ENCODE data around the gene CABCOCO1.

Gene CABCOCO1

DNA sequence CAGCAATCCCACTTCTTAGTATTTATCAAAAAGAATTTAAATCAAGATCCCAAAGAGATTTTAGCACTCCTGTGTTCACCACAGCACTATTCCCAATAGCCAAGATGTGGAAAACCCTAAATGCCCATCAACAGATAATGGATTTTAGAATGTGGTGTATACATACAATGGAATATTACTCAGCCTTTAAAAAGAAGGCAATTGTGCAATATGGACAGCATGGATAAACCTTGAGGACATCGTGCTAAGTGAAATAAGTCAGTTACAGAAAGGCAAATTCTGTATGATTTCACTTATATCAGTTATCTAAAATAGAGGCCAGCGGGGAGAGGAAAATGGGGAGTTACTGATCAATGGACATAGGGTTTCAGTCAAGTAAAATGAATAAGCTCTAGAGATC is 66.9 kb downstream of the CABCOCO1 start:
- TF ChIP-seq TOX (CRISPR knock-in tag; IDR thresholded peaks at IDR 0.05; ENCODE audit: borderline replicate concordance): no peak
- no peak for TF ChIP-seq TCF4 (CRISPR knock-in tag; IDR thresholded peaks at IDR 0.05; ENCODE audit: borderline replicate concordance)
- TF ChIP-seq ESRRG (CRISPR knock-in tag; IDR thresholded peaks at IDR 0.05): no peak
- TF ChIP-seq ARNTL (CRISPR knock-in tag; IDR thresholded peaks at IDR 0.05; ENCODE audit: borderline replicate concordance, low read depth): no peak
- no peak for TF ChIP-seq PPARA (CRISPR knock-in tag; IDR thresholded peaks at IDR 0.05; ENCODE audit: borderline replicate concordance)
- TF ChIP-seq SNAI2 (CRISPR knock-in tag; IDR thresholded peaks at IDR 0.05): no peak
- no peak for TF ChIP-seq GLIS3 (CRISPR knock-in tag; IDR thresholded peaks at IDR 0.05)
- TF ChIP-seq ZFP3 (CRISPR knock-in tag; IDR thresholded peaks at IDR 0.05): no peak
- no peak for ATAC-seq

DNA sequence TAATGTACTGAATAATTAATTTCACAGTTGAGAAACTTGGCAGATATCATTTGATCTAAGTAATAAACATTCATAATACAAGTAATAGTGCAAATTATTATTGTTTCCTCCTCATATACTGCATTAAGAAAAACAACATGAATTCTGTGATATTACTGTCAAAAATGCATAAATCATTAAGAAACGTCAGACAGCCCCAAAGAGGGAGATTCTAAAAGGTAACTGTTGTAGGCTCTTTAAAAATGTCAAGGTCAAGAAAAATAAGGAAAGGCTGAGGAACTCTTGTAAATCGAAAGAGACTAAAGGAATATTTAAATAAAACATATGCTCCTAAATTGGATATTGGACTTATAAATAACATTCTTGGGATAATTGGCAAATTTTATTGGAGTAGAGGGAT is 67.9 kb downstream of the CABCOCO1 start:
- ATAC-seq: no peak
- TF ChIP-seq ISL1 (CRISPR knock-in tag; IDR thresholded peaks at IDR 0.05) (no peak), ZNF8 (CRISPR knock-in tag; IDR thresholded peaks at IDR 0.05) (no peak), ZC3H10 (CRISPR knock-in tag; IDR thresholded peaks at IDR 0.05) (no peak), ZNF70 (CRISPR knock-in tag; IDR thresholded peaks at IDR 0.05) (no peak), ZFP30 (CRISPR knock-in tag; IDR thresholded peaks at IDR 0.05) (no peak), RARB (CRISPR knock-in tag; IDR thresholded peaks at IDR 0.05) (no peak), CSDC2 (CRISPR knock-in tag; IDR thresholded peaks at IDR 0.05) (no peak), BACH2 (CRISPR knock-in tag; IDR thresholded peaks at IDR 0.05; ENCODE audit: borderline replicate concordance) (no peak), ESRRG (CRISPR knock-in tag; IDR thresholded peaks at IDR 0.05) (no peak), ARNTL (CRISPR knock-in tag; IDR thresholded peaks at IDR 0.05; ENCODE audit: borderline replicate concordance, low read depth) (no peak), GLIS3 (CRISPR knock-in tag; IDR thresholded peaks at IDR 0.05) (no peak), ZNF565 (CRISPR knock-in tag; conservative IDR thresholded peaks at IDR 0.05; ENCODE audit: low read depth) (no peak), PPARA (CRISPR knock-in tag; IDR thresholded peaks at IDR 0.05; ENCODE audit: borderline replicate concordance) (no peak)
- TF ChIP-seq, protein P1, sequence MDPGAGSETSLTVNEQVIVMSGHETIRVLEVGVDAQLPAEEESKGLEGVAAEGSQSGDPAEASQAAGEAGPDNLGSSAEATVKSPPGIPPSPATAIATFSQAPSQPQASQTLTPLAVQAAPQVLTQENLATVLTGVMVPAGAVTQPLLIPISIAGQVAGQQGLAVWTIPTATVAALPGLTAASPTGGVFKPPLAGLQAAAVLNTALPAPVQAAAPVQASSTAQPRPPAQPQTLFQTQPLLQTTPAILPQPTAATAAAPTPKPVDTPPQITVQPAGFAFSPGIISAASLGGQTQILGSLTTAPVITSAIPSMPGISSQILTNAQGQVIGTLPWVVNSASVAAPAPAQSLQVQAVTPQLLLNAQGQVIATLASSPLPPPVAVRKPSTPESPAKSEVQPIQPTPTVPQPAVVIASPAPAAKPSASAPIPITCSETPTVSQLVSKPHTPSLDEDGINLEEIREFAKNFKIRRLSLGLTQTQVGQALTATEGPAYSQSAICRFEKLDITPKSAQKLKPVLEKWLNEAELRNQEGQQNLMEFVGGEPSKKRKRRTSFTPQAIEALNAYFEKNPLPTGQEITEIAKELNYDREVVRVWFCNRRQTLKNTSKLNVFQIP (CRISPR knock-in tag; IDR thresholded peaks at IDR 0.05; ENCODE audit: borderline replicate concordance, low read depth): no peak
- TF ChIP-seq, protein P2, sequence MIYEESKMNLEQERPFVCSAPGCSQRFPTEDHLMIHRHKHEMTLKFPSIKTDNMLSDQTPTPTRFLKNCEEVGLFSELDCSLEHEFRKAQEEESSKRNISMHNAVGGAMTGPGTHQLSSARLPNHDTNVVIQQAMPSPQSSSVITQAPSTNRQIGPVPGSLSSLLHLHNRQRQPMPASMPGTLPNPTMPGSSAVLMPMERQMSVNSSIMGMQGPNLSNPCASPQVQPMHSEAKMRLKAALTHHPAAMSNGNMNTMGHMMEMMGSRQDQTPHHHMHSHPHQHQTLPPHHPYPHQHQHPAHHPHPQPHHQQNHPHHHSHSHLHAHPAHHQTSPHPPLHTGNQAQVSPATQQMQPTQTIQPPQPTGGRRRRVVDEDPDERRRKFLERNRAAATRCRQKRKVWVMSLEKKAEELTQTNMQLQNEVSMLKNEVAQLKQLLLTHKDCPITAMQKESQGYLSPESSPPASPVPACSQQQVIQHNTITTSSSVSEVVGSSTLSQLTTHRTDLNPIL (CRISPR knock-in tag; IDR thresholded peaks at IDR 0.05; ENCODE audit: low read depth): no peak
- TF ChIP-seq, protein P3, sequence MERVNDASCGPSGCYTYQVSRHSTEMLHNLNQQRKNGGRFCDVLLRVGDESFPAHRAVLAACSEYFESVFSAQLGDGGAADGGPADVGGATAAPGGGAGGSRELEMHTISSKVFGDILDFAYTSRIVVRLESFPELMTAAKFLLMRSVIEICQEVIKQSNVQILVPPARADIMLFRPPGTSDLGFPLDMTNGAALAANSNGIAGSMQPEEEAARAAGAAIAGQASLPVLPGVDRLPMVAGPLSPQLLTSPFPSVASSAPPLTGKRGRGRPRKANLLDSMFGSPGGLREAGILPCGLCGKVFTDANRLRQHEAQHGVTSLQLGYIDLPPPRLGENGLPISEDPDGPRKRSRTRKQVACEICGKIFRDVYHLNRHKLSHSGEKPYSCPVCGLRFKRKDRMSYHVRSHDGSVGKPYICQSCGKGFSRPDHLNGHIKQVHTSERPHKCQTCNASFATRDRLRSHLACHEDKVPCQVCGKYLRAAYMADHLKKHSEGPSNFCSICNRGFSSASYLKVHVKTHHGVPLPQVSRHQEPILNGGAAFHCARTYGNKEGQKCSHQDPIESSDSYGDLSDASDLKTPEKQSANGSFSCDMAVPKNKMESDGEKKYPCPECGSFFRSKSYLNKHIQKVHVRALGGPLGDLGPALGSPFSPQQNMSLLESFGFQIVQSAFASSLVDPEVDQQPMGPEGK (CRISPR knock-in tag; IDR thresholded peaks at IDR 0.05; ENCODE audit: borderline replicate concordance): no peak
- TF ChIP-seq, protein P4, sequence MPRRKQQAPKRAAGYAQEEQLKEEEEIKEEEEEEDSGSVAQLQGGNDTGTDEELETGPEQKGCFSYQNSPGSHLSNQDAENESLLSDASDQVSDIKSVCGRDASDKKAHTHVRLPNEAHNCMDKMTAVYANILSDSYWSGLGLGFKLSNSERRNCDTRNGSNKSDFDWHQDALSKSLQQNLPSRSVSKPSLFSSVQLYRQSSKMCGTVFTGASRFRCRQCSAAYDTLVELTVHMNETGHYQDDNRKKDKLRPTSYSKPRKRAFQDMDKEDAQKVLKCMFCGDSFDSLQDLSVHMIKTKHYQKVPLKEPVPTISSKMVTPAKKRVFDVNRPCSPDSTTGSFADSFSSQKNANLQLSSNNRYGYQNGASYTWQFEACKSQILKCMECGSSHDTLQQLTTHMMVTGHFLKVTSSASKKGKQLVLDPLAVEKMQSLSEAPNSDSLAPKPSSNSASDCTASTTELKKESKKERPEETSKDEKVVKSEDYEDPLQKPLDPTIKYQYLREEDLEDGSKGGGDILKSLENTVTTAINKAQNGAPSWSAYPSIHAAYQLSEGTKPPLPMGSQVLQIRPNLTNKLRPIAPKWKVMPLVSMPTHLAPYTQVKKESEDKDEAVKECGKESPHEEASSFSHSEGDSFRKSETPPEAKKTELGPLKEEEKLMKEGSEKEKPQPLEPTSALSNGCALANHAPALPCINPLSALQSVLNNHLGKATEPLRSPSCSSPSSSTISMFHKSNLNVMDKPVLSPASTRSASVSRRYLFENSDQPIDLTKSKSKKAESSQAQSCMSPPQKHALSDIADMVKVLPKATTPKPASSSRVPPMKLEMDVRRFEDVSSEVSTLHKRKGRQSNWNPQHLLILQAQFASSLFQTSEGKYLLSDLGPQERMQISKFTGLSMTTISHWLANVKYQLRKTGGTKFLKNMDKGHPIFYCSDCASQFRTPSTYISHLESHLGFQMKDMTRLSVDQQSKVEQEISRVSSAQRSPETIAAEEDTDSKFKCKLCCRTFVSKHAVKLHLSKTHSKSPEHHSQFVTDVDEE (CRISPR knock-in tag; IDR thresholded peaks at IDR 0.05): no peak

DNA sequence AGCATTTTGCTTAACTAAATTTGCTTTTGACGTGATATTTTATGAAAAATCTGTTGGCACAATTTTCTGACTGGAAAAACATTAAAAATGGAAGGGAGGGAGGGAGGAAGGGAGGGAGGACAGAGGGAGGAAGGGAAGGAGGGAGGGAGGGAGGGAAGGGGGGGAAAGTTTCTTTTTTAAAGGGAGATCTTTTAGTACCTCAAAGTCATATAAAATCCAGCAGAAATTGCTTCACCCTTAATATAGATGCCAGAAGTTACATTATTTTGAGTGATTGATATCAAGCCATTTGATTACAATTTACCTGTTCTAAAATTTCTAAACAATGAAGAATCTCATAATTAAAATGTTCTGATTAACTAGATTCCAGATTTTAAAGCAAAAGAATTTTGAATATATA is 68.9 kb downstream of the CABCOCO1 start:
- TF ChIP-seq ISL1 (CRISPR knock-in tag; IDR thresholded peaks at IDR 0.05) (no peak), ZFP30 (CRISPR knock-in tag; IDR thresholded peaks at IDR 0.05) (no peak), CSDC2 (CRISPR knock-in tag; IDR thresholded peaks at IDR 0.05) (no peak), BACH2 (CRISPR knock-in tag; IDR thresholded peaks at IDR 0.05; ENCODE audit: borderline replicate concordance) (no peak), ARNTL (CRISPR knock-in tag; IDR thresholded peaks at IDR 0.05; ENCODE audit: borderline replicate concordance, low read depth) (no peak), ESRRG (CRISPR knock-in tag; IDR thresholded peaks at IDR 0.05) (no peak), ZFP3 (CRISPR knock-in tag; IDR thresholded peaks at IDR 0.05) (no peak), ZNF70 (CRISPR knock-in tag; IDR thresholded peaks at IDR 0.05) (no peak), PPARA (CRISPR knock-in tag; IDR thresholded peaks at IDR 0.05; ENCODE audit: borderline replicate concordance) (no peak)
- TF ChIP-seq, protein P4 (CRISPR knock-in tag; IDR thresholded peaks at IDR 0.05): no peak
- no peak for ATAC-seq

Data from SK-N-SH treated with all-trans-retinoic acid at 6 μM for 48 hours (cell line).